Fibroblast of lung (primary cell): ENCODE results near the gene HEMK1.

Experiments
- CTCF ChIP-seq, 2 donors: IDR thresholded peaks in 1 of 2; conservative IDR thresholded peaks in 1 of 2; 1 replicate in 1 of 2; 2 replicates in 1 of 2; pipeline ENCODE4 v1.5.1; 2011 to 2012; ENCODE audit warnings: low read length in 2 of 2, control low read depth in 1 of 2, inconsistent platforms in 1 of 2, low read depth in 1 of 2, mild to moderate bottlenecking in 1 of 2
- EZH2 ChIP-seq: IDR thresholded peaks from 2 replicates; pipeline ENCODE4 v1.5.1; 2012; ENCODE audit warnings: low read length, control low read depth, mild to moderate bottlenecking; ENCODE audit errors: missing control alignments

DNA sequence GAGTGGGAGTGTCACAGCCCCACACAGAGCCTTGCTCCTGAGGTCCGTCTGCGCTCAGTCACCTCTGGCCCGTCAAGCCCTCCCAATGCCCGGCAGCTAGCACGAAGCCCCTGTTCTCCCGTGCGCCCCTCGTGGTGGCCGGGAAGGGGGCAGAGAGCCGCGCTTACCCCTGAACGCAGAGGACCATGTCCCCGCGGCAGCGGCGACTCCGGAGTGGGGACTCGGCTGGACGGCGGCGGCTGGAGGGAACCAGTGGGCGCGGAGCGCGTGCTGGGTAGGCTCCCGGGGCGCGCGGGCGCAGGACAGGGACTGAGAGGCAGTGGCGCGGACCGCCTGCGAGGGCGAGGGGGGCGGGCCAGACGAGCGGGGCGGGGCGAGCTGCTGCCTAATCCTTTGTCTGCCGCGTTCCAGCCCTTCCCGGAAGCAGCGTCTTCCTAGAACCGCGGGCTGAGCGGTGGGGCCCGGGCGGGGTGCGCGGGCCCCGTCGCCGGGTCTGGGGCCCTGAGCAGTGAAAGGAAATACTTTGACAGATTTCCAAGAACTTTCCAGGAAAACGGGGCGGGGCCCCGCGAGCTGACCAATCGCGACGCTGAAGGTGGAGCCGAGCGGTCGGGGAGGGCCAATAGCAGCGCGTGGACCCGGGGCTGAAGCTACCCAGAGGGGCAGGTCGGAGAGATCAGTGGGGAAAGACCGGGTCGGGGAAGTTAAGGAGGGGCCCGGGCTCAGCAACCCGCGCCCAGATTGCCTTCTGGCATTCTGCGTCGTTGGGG is 42.3 kb downstream of the HEMK1 start, which contains the start of gene CISH:
- TF ChIP-seq CTCF (conservative IDR thresholded peaks at IDR 0.05 in 1 of 2, IDR thresholded peaks at IDR 0.05 in 1 of 2; ENCODE audit: low read depth in 1 of 2, low read length in 2 of 2) = peak; percentile 30 to 47
- no peak for TF ChIP-seq EZH2
